ENCODE data around the gene SSTR5.

Gene SSTR5

GRCh38 chr16:1100084-1100800 is 27.7 kb downstream of the SSTR5 start:
- H3F3A ChIP-seq (ENCODE audit: insufficient read depth, low read length), result no peaks in the 10 kb centered on the region
- H3K9me3 ChIP-seq (replicated peaks; ENCODE audit: insufficient read depth, low read length), result no peaks in the 10 kb centered on the region
- H3K79me2 ChIP-seq (ENCODE audit: low read length), result no peaks in the 10 kb centered on the region
- H3K9ac ChIP-seq (ENCODE audit: low read length), result no peak overlapping the region
- no peaks in the 10 kb centered on the region for H4K20me1 ChIP-seq (ENCODE audit: insufficient read depth, low read length)
- no peak for TF ChIP-seq CTCF (IDR thresholded peaks at IDR 0.05; ENCODE audit: low read length)
- TF ChIP-seq EZH2phosphoT487 (IDR thresholded peaks at IDR 0.05; ENCODE audit: low read length), result no peak
- TF ChIP-seq EZH2 (optimal IDR thresholded peaks at IDR 0.05; ENCODE audit: low read depth, low read length), result no peak
- H3K4me3 ChIP-seq (ENCODE audit: low read length), result no peak overlapping the region
- no peak overlapping the region for H2AFZ ChIP-seq (ENCODE audit: low read length)
- no peak overlapping the region for H3K27ac ChIP-seq (ENCODE audit: low read length)
- no peak overlapping the region for H3K4me2 ChIP-seq (ENCODE audit: low read depth, low read length)
- DNase-seq, result no peak
- peaks cover 80% of the 10 kb centered on the region for H3K27me3 ChIP-seq (replicated peaks; ENCODE audit: insufficient read depth, low read length)
- no peaks in the 10 kb centered on the region for H3K36me3 ChIP-seq (replicated peaks; ENCODE audit: insufficient read depth, low read length)
- no peaks in the 10 kb centered on the region for H3K4me1 ChIP-seq (ENCODE audit: low read length)
- H3K9me2 ChIP-seq (replicated peaks; ENCODE audit: insufficient read depth, low read length), result no peaks in the 10 kb centered on the region

GRCh38 chr16:1101133-1101532 is 28.6 kb downstream of the SSTR5 start:
- TF ChIP-seq EZH2 (optimal IDR thresholded peaks at IDR 0.05; ENCODE audit: low read depth, low read length) (no peak), EZH2phosphoT487 (IDR thresholded peaks at IDR 0.05; ENCODE audit: low read length) (no peak), CTCF (IDR thresholded peaks at IDR 0.05; ENCODE audit: low read length) (no peak)
- Histone ChIP-seq H3K4me1 (ENCODE audit: low read length) (no peaks in the 10 kb centered on the region), H3K79me2 (ENCODE audit: low read length) (no peaks in the 10 kb centered on the region), H3K27ac (ENCODE audit: low read length) (no peak overlapping the region), H3K36me3 (replicated peaks; ENCODE audit: insufficient read depth, low read length) (no peaks in the 10 kb centered on the region), H3K27me3 (replicated peaks; ENCODE audit: insufficient read depth, low read length) (peaks cover 83% of the 10 kb centered on the region), H3K9me3 (replicated peaks; ENCODE audit: insufficient read depth, low read length) (no peaks in the 10 kb centered on the region), H3F3A (ENCODE audit: insufficient read depth, low read length) (no peaks in the 10 kb centered on the region), H4K20me1 (ENCODE audit: insufficient read depth, low read length) (no peaks in the 10 kb centered on the region), H3K9ac (ENCODE audit: low read length) (no peak overlapping the region), H2AFZ (ENCODE audit: low read length) (no peak overlapping the region), H3K9me2 (replicated peaks; ENCODE audit: insufficient read depth, low read length) (no peaks in the 10 kb centered on the region), H3K4me3 (ENCODE audit: low read length) (no peak overlapping the region), H3K4me2 (ENCODE audit: low read depth, low read length) (no peak overlapping the region)
- no peak for DNase-seq

GRCh38 chr16:1101573-1102332 is 29.2 kb downstream of the SSTR5 start:
- H4K20me1 ChIP-seq (ENCODE audit: insufficient read depth, low read length), result no peaks in the 10 kb centered on the region
- no peaks in the 10 kb centered on the region for H3K79me2 ChIP-seq (ENCODE audit: low read length)
- TF ChIP-seq EZH2 (optimal IDR thresholded peaks at IDR 0.05; ENCODE audit: low read depth, low read length) (no peak), EZH2phosphoT487 (IDR thresholded peaks at IDR 0.05; ENCODE audit: low read length) (no peak), CTCF (IDR thresholded peaks at IDR 0.05; ENCODE audit: low read length) (no peak)
- H2AFZ ChIP-seq (ENCODE audit: low read length), result no peak overlapping the region
- H3K9ac ChIP-seq (ENCODE audit: low read length), result no peak overlapping the region
- no peaks in the 10 kb centered on the region for H3K9me2 ChIP-seq (replicated peaks; ENCODE audit: insufficient read depth, low read length)
- H3K4me2 ChIP-seq (ENCODE audit: low read depth, low read length), result no peak overlapping the region
- no peaks in the 10 kb centered on the region for H3K4me1 ChIP-seq (ENCODE audit: low read length)
- H3K27me3 ChIP-seq (replicated peaks; ENCODE audit: insufficient read depth, low read length), result peaks cover 80% of the 10 kb centered on the region
- DNase-seq, result no peak
- H3K4me3 ChIP-seq (ENCODE audit: low read length), result no peak overlapping the region
- H3F3A ChIP-seq (ENCODE audit: insufficient read depth, low read length), result no peaks in the 10 kb centered on the region
- H3K36me3 ChIP-seq (replicated peaks; ENCODE audit: insufficient read depth, low read length), result no peaks in the 10 kb centered on the region
- H3K9me3 ChIP-seq (replicated peaks; ENCODE audit: insufficient read depth, low read length), result no peaks in the 10 kb centered on the region
- no peak overlapping the region for H3K27ac ChIP-seq (ENCODE audit: low read length)
